Spleen (tissue), 11 donors: Measurements from ENCODE around the gene GDAP1L1. TPM values are rescaled to one million over a fixed set of nuclear protein-coding genes. Genes with fewer than 3 reads are reported as not detected.
A peak's percentile ranks its signal among the peaks of the same experiment; 100 is the strongest.

Experiments
- DNase-seq: peaks from one replicate; pipeline ENCODE4 v3.0.0-alpha.2; 2020
- H3K27ac ChIP-seq, 8 donors: fragments of 200-600 bp; sonication (generic) in 7 of 8; 1 replicate in 4 of 8; 2 replicates in 4 of 8; pipeline versions ENCODE4 v1.5.0 to v1.8.0; 2016 to 2021; ENCODE audit warnings: inconsistent platforms in 4 of 8, mild to moderate bottlenecking in 4 of 8, moderate library complexity in 1 of 8
- H3K27me3 ChIP-seq, 7 donors: fragments of 200-600 bp; sonication (generic) in 6 of 7; replicated peaks in 1 of 7; 1 replicate in 4 of 7; 2 replicates in 3 of 7; pipeline versions ENCODE4 v1.5.0 to v1.8.0; 2016 to 2021; ENCODE audit warnings: inconsistent platforms in 3 of 7, mild to moderate bottlenecking in 1 of 7
- H3K36me3 ChIP-seq, 6 donors: fragments of 200-600 bp; sonication (generic) in 5 of 6; 1 replicate in 4 of 6; 2 replicates in 2 of 6; pipeline versions ENCODE4 v1.5.0 to v1.8.0; 2016 to 2021; ENCODE audit warnings: inconsistent platforms in 2 of 6
- H3K4me1 ChIP-seq, 6 donors: fragments of 200-600 bp; sonication (generic) in 5 of 6; 1 replicate in 3 of 6; 2 replicates in 3 of 6; pipeline versions ENCODE4 v1.5.0 to v1.8.0; 2016 to 2021; ENCODE audit warnings: inconsistent platforms in 3 of 6
- H3K4me3 ChIP-seq, 8 donors: fragments of 200-600 bp; sonication (generic) in 7 of 8; 1 replicate in 4 of 8; 2 replicates in 4 of 8; pipeline versions ENCODE4 v1.5.0 to v1.8.0; 2016 to 2021; ENCODE audit warnings: inconsistent platforms in 4 of 8, mild to moderate bottlenecking in 4 of 8, moderate library complexity in 2 of 8
- H3K9me3 ChIP-seq, 8 donors: fragments of 200-600 bp; sonication (generic) in 7 of 8; 1 replicate in 4 of 8; 2 replicates in 4 of 8; pipeline versions ENCODE4 v1.5.0 to v1.8.0; 2016 to 2021; ENCODE audit warnings: inconsistent platforms in 4 of 8
- POLR2A ChIP-seq, 3 donors: fragments of 450-650 bp; IDR thresholded peaks; one replicate each; pipeline ENCODE4 v1.5.1; 2017; ENCODE audit warnings: antibody characterized with exemption in 3 of 3, mild to moderate bottlenecking in 1 of 3
- POLR2AphosphoS5 ChIP-seq, 3 donors: sonication (generic); formaldehyde crosslinking; IDR thresholded peaks; one replicate each; pipeline ENCODE4 v1.5.1; 2017; ENCODE audit warnings: antibody characterized with exemption in 3 of 3
- WGBS, 5 donors: extraction: QIAGEN DNeasy Blood & Tissue Kit in 3 of 5; methylation state at CpG; one replicate each; pipeline versions ENCODE4 v1.1.5 to v1.1.7; 2013 to 2018; 5-methylcytosine and 5-hydroxymethylcytosine counted together
- intact Hi-C: fragments of 100-400 bp; cut with DNase I; formaldehyde crosslinking; loops from one replicate; pipeline ENCODE4 v1.15.0; 2023; ENCODE audit warnings: low total_unique reads
- polyA plus RNA-seq, 3 donors: library from polyadenylated mRNA; stranded (reverse); fragments of 200-250 nt; gene quantifications; one replicate each; pipeline ENCODE4 v1.2.1, GENCODE V29; 2013
- total RNA-seq, 7 donors: library from RNA; depleted of rRNA in 3 of 7; stranded (reverse); fragments of >200 nt in 3 of 7; fragmentation: NEBNext Ultra II Directional in 4 of 7; extraction: Animal tissue kit (Norgen Biotek cat#: 25700) in 4 of 7; gene quantifications; one replicate each; pipeline versions ENCODE4 v1.1.0 to v1.2.1, GENCODE V29; 2016 to 2021
- TF ChIP-seq, protein P1 (sequence below), 11 experiments: fragments of 200-600 bp in 7 of 11; fragments of 450-650 bp in 4 of 11; sonication (generic) in 4 of 11; IDR thresholded peaks in 8 of 11; conservative IDR thresholded peaks in 3 of 11; 1 replicate in 7 of 11; 2 replicates in 4 of 11; pipeline versions ENCODE4 v1.4.0 to v1.8.0; 2016 to 2021; ENCODE audit warnings: antibody characterized with exemption in 11 of 11, inconsistent platforms in 4 of 11, mild to moderate bottlenecking in 1 of 11
- donor health status: healthy with polysubstance abuse.
- donor health status: DM: no; HTN: no; CAD: no; lungs with moderate emphysema.
- donor health status: DM: no; HTN: no; CAD: no.
- donor health status: Bipolar disorder and iron deficiency.
- donor health status: healthy.
- donor health status: DM: no; HTN: no; CAD: no.
- donor health status: DM: yes; HTN: yes; CAD: no.

Gene GDAP1L1
- total and polyA plus RNA-seq, 10 donors, result not detected

DNA sequence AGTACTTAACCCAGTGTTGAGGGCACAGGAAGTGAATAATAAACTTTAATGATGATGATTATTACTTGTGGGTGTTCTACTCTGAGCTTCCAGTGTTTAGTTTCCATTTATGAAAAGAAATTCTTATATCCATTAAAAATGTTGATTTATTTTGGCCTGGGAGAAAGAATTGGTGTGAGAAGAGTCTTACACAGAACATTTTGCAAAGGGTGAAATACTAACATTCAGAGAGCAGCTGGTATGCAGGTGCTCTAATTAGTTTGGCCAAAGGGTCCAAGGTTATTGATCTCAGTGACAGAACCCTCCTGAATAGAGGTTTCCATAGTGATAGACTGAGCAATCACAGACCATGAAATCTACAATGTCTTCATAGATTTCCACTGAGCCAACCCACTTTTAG lies 41.0 kb upstream of the GDAP1L1 start:
- Histone ChIP-seq H3K36me3 (peaks cover 0 to 56% (median 41%) of the 10 kb centered on the region in 6 donors), H3K27ac (no peak overlapping the region), H3K9me3 (no peaks in the 10 kb centered on the region), H3K4me1 (peaks cover 18 to 76% (median 46%) of the 10 kb centered on the region in 6 donors), H3K4me3 (no peak overlapping the region), H3K27me3 (no peaks in the 10 kb centered on the region)
- TF ChIP-seq POLR2AphosphoS5 (IDR thresholded peaks at IDR 0.05), result no peak
- TF ChIP-seq, protein P1, sequence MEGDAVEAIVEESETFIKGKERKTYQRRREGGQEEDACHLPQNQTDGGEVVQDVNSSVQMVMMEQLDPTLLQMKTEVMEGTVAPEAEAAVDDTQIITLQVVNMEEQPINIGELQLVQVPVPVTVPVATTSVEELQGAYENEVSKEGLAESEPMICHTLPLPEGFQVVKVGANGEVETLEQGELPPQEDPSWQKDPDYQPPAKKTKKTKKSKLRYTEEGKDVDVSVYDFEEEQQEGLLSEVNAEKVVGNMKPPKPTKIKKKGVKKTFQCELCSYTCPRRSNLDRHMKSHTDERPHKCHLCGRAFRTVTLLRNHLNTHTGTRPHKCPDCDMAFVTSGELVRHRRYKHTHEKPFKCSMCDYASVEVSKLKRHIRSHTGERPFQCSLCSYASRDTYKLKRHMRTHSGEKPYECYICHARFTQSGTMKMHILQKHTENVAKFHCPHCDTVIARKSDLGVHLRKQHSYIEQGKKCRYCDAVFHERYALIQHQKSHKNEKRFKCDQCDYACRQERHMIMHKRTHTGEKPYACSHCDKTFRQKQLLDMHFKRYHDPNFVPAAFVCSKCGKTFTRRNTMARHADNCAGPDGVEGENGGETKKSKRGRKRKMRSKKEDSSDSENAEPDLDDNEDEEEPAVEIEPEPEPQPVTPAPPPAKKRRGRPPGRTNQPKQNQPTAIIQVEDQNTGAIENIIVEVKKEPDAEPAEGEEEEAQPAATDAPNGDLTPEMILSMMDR (IDR thresholded peaks at IDR 0.05 in 8 of 11, conservative IDR thresholded peaks at IDR 0.05 in 3 of 11), result no peak
- TF ChIP-seq POLR2A (IDR thresholded peaks at IDR 0.05), result no peak
- intact Hi-C loops, result no loop called here
- no peak for DNase-seq

DNA sequence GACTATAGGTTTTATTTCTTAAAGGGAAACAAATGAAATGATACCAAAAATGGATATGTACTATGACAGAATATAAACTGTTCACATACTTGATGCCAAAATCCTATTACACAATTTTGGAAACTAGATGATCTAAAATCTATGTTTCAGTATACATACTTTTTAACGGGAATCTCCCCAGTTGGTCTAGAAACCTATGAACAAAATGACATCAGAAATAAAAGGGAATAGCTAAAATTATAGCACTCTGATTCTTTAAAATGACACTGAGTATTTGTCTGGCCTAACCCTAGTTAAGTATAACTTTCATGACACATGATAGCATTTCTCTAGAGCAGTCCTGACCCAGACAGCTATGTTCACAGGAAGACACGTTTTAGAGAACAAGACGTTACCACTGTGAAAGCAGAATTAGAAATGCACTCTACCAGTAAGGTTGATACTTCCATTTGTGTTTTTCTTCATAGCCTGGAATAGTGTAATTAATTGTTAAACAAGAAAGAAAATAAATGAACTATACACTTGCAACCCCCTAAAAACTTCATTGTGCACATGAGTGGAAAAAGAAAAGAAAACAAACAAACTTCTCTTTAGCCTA lies 39.9 kb upstream of the GDAP1L1 start:
- Histone ChIP-seq H3K36me3 (peaks cover 0 to 45% (median 31%) of the 10 kb centered on the region in 6 donors), H3K27ac (peak overlapping the region in 4 of 8 donors; percentile 33 to 99 (median 41)), H3K4me1 (peaks cover 18 to 85% (median 55%) of the 10 kb centered on the region in 6 donors), H3K27me3 (no peaks in the 10 kb centered on the region), H3K4me3 (peak overlapping the region in 1 of 8 donors; percentile 99), H3K9me3 (no peaks in the 10 kb centered on the region)
- 30 to 40% (median 31%) methylated on average over 3 of the region's 3 CpGs for WGBS, 5 donors
- TF ChIP-seq POLR2AphosphoS5 (IDR thresholded peaks at IDR 0.05), result no peak
- TF ChIP-seq POLR2A (IDR thresholded peaks at IDR 0.05), result no peak
- TF ChIP-seq, protein P1 (IDR thresholded peaks at IDR 0.05 in 8 of 11, conservative IDR thresholded peaks at IDR 0.05 in 3 of 11), result no peak
- DNase-seq, result no peak
- intact Hi-C loops, result no loop called here

DNA sequence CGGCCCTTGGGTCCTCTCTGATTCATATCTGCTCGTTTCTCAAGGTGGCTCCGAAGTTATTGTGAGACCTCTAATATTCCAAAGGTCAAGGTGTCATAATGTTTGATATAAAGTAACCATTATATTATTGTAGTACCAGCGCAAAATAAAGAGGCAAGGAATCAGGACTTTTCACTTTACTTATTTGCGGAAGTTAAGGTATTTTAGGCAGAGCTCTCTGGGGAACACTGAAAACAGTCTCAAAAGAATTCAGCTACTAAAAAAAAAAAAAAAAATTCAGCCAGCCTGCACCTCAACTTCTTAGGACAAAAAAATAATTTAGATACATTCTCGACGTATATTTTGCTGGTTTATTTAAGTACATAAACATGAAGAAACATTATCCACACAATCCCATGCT lies 38.9 kb upstream of the GDAP1L1 start:
- peaks cover 0 to 36% (median 25%) of the 10 kb centered on the region in 6 donors for H3K36me3 ChIP-seq
- H3K9me3 ChIP-seq, result no peaks in the 10 kb centered on the region
- WGBS, 5 donors, result 43 to 60% (median 55%) methylated on average over 7 of the region's 7 CpGs
- TF ChIP-seq POLR2AphosphoS5 (IDR thresholded peaks at IDR 0.05) (no peak), POLR2A (IDR thresholded peaks at IDR 0.05) (no peak)
- TF ChIP-seq, protein P1 (IDR thresholded peaks at IDR 0.05 in 8 of 11, conservative IDR thresholded peaks at IDR 0.05 in 3 of 11), result no peak
- no peaks in the 10 kb centered on the region for H3K27me3 ChIP-seq
- DNase-seq, result no peak
- peaks cover 18 to 87% (median 59%) of the 10 kb centered on the region in 6 donors for H3K4me1 ChIP-seq
- peak overlapping the region in 4 of 8 donors; percentile 34 to 99 (median 98) for H3K27ac ChIP-seq
- intact Hi-C loops, result no loop called here
- H3K4me3 ChIP-seq, result peak overlapping the region in 5 of 8 donors; percentile 76 to 99 (median 89)

DNA sequence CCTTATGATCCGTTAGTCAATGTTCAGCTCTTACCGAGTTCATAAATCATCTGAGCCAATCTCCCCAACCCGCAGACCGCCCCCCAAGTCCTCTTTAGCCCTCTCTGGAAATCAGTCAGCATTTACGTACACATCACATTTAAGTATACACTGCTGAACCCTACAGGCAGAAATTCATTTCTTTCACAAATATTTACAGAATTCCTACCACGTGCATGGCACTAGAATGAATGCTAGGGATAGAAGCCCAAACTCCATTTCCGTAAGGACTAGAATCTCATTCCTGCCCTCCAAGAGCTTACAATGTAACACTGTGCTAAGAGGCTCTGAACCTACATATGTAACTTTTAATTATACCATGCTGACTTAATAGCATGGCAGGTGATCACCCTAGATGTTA lies 38.3 kb upstream of the GDAP1L1 start:
- Histone ChIP-seq H3K4me3 (peak overlapping the region in 6 of 8 donors; percentile 76 to 99 (median 92)), H3K4me1 (peaks cover 18 to 84% (median 59%) of the 10 kb centered on the region in 6 donors), H3K9me3 (no peaks in the 10 kb centered on the region), H3K27me3 (no peaks in the 10 kb centered on the region), H3K27ac (peak overlapping the region in 4 of 8 donors; percentile 34 to 99 (median 98)), H3K36me3 (peaks cover 0 to 31% (median 24%) of the 10 kb centered on the region in 6 donors)
- TF ChIP-seq, protein P1 (IDR thresholded peaks at IDR 0.05 in 8 of 11, conservative IDR thresholded peaks at IDR 0.05 in 3 of 11), result no peak
- TF ChIP-seq POLR2A (IDR thresholded peaks at IDR 0.05) (no peak), POLR2AphosphoS5 (IDR thresholded peaks at IDR 0.05) (no peak)
- intact Hi-C loops, result no loop called here
- 21 to 41% (median 28%) methylated on average over 7 of the region's 7 CpGs for WGBS, 5 donors
- no peak for DNase-seq
